Esophagus muscularis mucosa (tissue), 4 donors: ENCODE measurements around the gene MYO1E.

Experiments used
- CTCF ChIP-seq, 3 experiments: fragments of 200-600 bp in 2 of 3; fragments of 450-650 bp in 1 of 3; sonication (generic) in 2 of 3; IDR thresholded peaks; one replicate each; pipeline ENCODE4 v1.5.1; 2017 to 2019; ENCODE audit warnings: antibody characterized with exemption in 3 of 3, mild to moderate bottlenecking in 2 of 3, moderate library complexity in 1 of 3
- EP300 ChIP-seq: sonication (generic); formaldehyde crosslinking; IDR thresholded peaks from one replicate; pipeline ENCODE4 v1.6.1; 2017; ENCODE audit warnings: antibody characterized with exemption
- POLR2A ChIP-seq: fragments of 450-650 bp; IDR thresholded peaks from one replicate; pipeline ENCODE4 v1.6.1; 2017; ENCODE audit warnings: antibody characterized with exemption, moderate library complexity, mild to moderate bottlenecking, low read depth

- TF ChIP-seq EP300 (no peak), CTCF (IDR thresholded peaks at IDR 0.05) (no peak), POLR2A (no peak)
Observed at GRCh38 chr15:59306520-59307164, 66.0 kb downstream of the MYO1E start.
